Adrenal gland (tissue), 12 donors: Measurements from ENCODE around the gene B3GNT2. TPM values are rescaled to one million over a fixed set of nuclear protein-coding genes. Genes with fewer than 3 reads are reported as not detected.
A peak's percentile ranks its signal among the peaks of the same experiment; 100 is the strongest.

ENCODE experiments used
- DNase-seq, 7 donors: peaks; one replicate each; pipeline ENCODE4 v3.0.0-alpha.2; 2019 to 2020
- H3K27ac ChIP-seq, 5 donors: fragments of 200-600 bp; sonication (generic) in 4 of 5; 1 replicate in 3 of 5; 2 replicates in 2 of 5; pipeline versions ENCODE4 v1.5.1 to v1.8.0; 2016 to 2020; ENCODE audit warnings: mild to moderate bottlenecking in 1 of 5
- H3K27me3 ChIP-seq: fragments of 200-600 bp; 2 replicates; pipeline ENCODE4 v1.8.0; 2021
- H3K36me3 ChIP-seq, 2 donors: fragments of 200-600 bp; replicated peaks in 1 of 2; 1 replicate in 1 of 2; 2 replicates in 1 of 2; pipeline versions ENCODE4 v1.5.1 to v1.8.0; 2018 to 2022
- H3K4me1 ChIP-seq, 2 donors: fragments of 200-600 bp; replicated peaks in 1 of 2; 1 replicate in 1 of 2; 2 replicates in 1 of 2; pipeline versions ENCODE4 v1.5.1 to v1.8.0; 2018 to 2021
- H3K4me3 ChIP-seq, 4 donors: fragments of 200-600 bp; sonication (generic) in 3 of 4; one replicate each; pipeline ENCODE4 v1.5.1; 2016 to 2018
- H3K9me3 ChIP-seq, 3 donors: fragments of 200-600 bp; sonication (generic) in 1 of 3; replicated peaks in 1 of 3; 1 replicate in 2 of 3; 2 replicates in 1 of 3; pipeline versions ENCODE4 v1.5.1 to v1.8.0; 2016 to 2021
- CTCF ChIP-seq, 6 experiments: fragments of 450-650 bp in 4 of 6; fragments of 200-600 bp in 2 of 6; sonication (generic) in 1 of 6; IDR thresholded peaks; 1 replicate in 5 of 6; 2 replicates in 1 of 6; pipeline versions ENCODE4 v1.5.1 to v1.8.0; 2016 to 2021; ENCODE audit warnings: antibody characterized with exemption in 6 of 6, mild to moderate bottlenecking in 2 of 6, moderate library complexity in 1 of 6
- POLR2A ChIP-seq, 2 donors: fragments of 450-650 bp; IDR thresholded peaks; one replicate each; pipeline ENCODE4 v1.6.1; 2017; ENCODE audit warnings: antibody characterized with exemption in 2 of 2, mild to moderate bottlenecking in 2 of 2, moderate library complexity in 1 of 2
- WGBS, 4 donors: extraction: QIAGEN DNeasy Blood & Tissue Kit in 2 of 4; methylation state at CpG; one replicate each; pipeline versions ENCODE4 v1.1.5 to v1.1.7; 2013 to 2017; 5-methylcytosine and 5-hydroxymethylcytosine counted together
- intact Hi-C, 2 donors: fragments of 100-400 bp; cut with DNase I; formaldehyde crosslinking; loops; one replicate each; pipeline versions ENCODE4 v1.14.1 to v1.15.0; 2022 to 2023
- polyA plus RNA-seq, 3 donors: library from polyadenylated mRNA; stranded (reverse); fragments of 200-250 nt in 2 of 3; fragments of 350-450 nt in 1 of 3; fragmentation: Illumina TruSeq in 1 of 3; extraction: RNeasy Lipid Tissue Mini Kit (QIAGEN cat#74804) in 1 of 3; gene quantifications; one replicate each; pipeline ENCODE4 v1.2.3, GENCODE V29; 2013 to 2014
- total RNA-seq, 9 donors: library from RNA; depleted of rRNA in 4 of 9; stranded (reverse); fragments of >200 nt in 4 of 9; fragments of 120-200 nt in 1 of 9; fragmentation: NEBNext Ultra II Directional in 1 of 9; extraction: Animal tissue kit (Norgen Biotek cat#: 25700) in 1 of 9; gene quantifications; one replicate each; pipeline versions ENCODE4 v1.1.0 to v1.2.4, GENCODE V29; 2013 to 2023
- donor health status: healthy with polysubstance abuse.
- donor health status: Bipolar disorder and iron deficiency.
- donor health status: DM: yes; HTN: yes; CAD: no.
- donor health status: DM: no; HTN: no; CAD: no.
- donor health status: DM: no; HTN: no; CAD: no.
- donor health status: DM: yes; HTN: yes; CAD: no.

Gene B3GNT2
- total and polyA plus RNA-seq, 12 donors, result 7.1 to 40.0 (median 18.4) TPM

- intact Hi-C loops, result no loop called here
- H3K9me3 ChIP-seq, result no peaks in the 10 kb centered on the region
- no peak overlapping the region for H3K4me3 ChIP-seq
- no peak for TF ChIP-seq POLR2A (IDR thresholded peaks at IDR 0.05)
- TF ChIP-seq CTCF (IDR thresholded peaks at IDR 0.05), result no peak
- H3K27me3 ChIP-seq, result no peaks in the 10 kb centered on the region
- peak overlapping the region in 4 of 5 donors; percentile 19 to 84 (median 62) for H3K27ac ChIP-seq
- peak in 6 of 7 donors; percentile 59 to 76 (median 65) for DNase-seq
- peaks cover 55 to 66% of the 10 kb centered on the region in 2 donors for H3K4me1 ChIP-seq
- no peaks in the 10 kb centered on the region for H3K36me3 ChIP-seq
- 40 to 53% (median 48%) methylated on average over 8 of the region's 8 CpGs for WGBS, 4 donors
Observed at GRCh38 chr2:62216616-62217015, 20.7 kb downstream of the B3GNT2 start.

GRCh38 chr2:62217421-62217820 lies 21.5 kb downstream of the B3GNT2 start:
- DNase-seq, result no peak
- peak overlapping the region in 3 of 5 donors; percentile 56 to 77 (median 68) for H3K27ac ChIP-seq
- peaks cover 56 to 71% of the 10 kb centered on the region in 2 donors for H3K4me1 ChIP-seq
- 87 to 92% (median 88%) methylated on average over 10 of the region's 10 CpGs for WGBS, 4 donors
- TF ChIP-seq POLR2A (IDR thresholded peaks at IDR 0.05) (no peak), CTCF (IDR thresholded peaks at IDR 0.05) (no peak)
- H3K27me3 ChIP-seq, result no peaks in the 10 kb centered on the region
- intact Hi-C loops, result no loop called here
- H3K9me3 ChIP-seq, result no peaks in the 10 kb centered on the region
- H3K36me3 ChIP-seq, result no peaks in the 10 kb centered on the region
- no peak overlapping the region for H3K4me3 ChIP-seq

- TF ChIP-seq CTCF (IDR thresholded peaks at IDR 0.05), result no peak
- TF ChIP-seq POLR2A (IDR thresholded peaks at IDR 0.05), result no peak
- no peak for DNase-seq
- Histone ChIP-seq H3K27ac (peak overlapping the region in 4 of 5 donors; percentile 16 to 68 (median 44)), H3K36me3 (no peaks in the 10 kb centered on the region), H3K27me3 (no peaks in the 10 kb centered on the region), H3K4me3 (no peak overlapping the region), H3K4me1 (peaks cover 56 to 71% of the 10 kb centered on the region in 2 donors), H3K9me3 (no peaks in the 10 kb centered on the region)
- intact Hi-C loops, result no loop called here
- WGBS, 4 donors, result 45 to 53% (median 47%) methylated on average over 5 of the region's 5 CpGs
Observed at GRCh38 chr2:62217970-62218369, 22.1 kb downstream of the B3GNT2 start.

GRCh38 chr2:62219407-62220159 lies 23.7 kb downstream of the B3GNT2 start:
- Histone ChIP-seq H3K4me3 (no peak overlapping the region), H3K27ac (peak overlapping the region in 2 of 5 donors; percentile 57 to 68), H3K36me3 (no peaks in the 10 kb centered on the region), H3K4me1 (peaks cover 54 to 66% of the 10 kb centered on the region in 2 donors), H3K27me3 (no peaks in the 10 kb centered on the region), H3K9me3 (no peaks in the 10 kb centered on the region)
- no peak for DNase-seq
- intact Hi-C loops, result no loop called here
- TF ChIP-seq POLR2A (IDR thresholded peaks at IDR 0.05) (no peak), CTCF (IDR thresholded peaks at IDR 0.05) (no peak)
- WGBS, 4 donors, result 66 to 76% (median 72%) methylated on average over 4 of the region's 4 CpGs
